Measurements from ENCODE around the gene SYAP1. TPM values are rescaled to one million over a fixed set of nuclear protein-coding genes. Genes with fewer than 3 reads are reported as not detected.

The SYAP1 gene
- total and polyA plus RNA-seq, 9 of the 15 experiments (the other 6 are each of a cell fraction or from before 2014, with no cell fraction given), result 5.7 to 35.3 (median 27.6) TPM

- TF ChIP-seq ZBTB26 (CRISPR knock-in tag; IDR thresholded peaks at IDR 0.05) (no peak), DMBX1 (CRISPR knock-in tag; IDR thresholded peaks at IDR 0.05; ENCODE audit: borderline replicate concordance) (no peak), KLF1 (tag; IDR thresholded peaks at IDR 0.05) (no peak), TAF15 (IDR thresholded peaks at IDR 0.05; ENCODE audit: low read depth, low read length) (no peak), NRF1 (conservative IDR thresholded peaks at IDR 0.05 in 1 of 2, IDR thresholded peaks at IDR 0.05 in 1 of 2) (peak; percentile 86 to 89), JUNB (CRISPR knock-in tag; conservative IDR thresholded peaks at IDR 0.05) (no peak), ZNF740 (CRISPR knock-in tag; IDR thresholded peaks at IDR 0.05) (no peak; the same call in none of the 2 replicates), ZNF740 (tag; IDR thresholded peaks at IDR 0.05) (peak in 1 of 2 experiments; percentile 74; a peak in 1 of 4 replicates), TFAP4 (CRISPR knock-in tag; IDR thresholded peaks at IDR 0.05; ENCODE audit: borderline replicate concordance) (peak; percentile 77), ETS1 (conservative IDR thresholded peaks at IDR 0.05; ENCODE audit: control insufficient read depth, low read depth, low read length) (no peak), ATF3 (IDR thresholded peaks at IDR 0.05) (peak; percentile 94), ATF3 (CRISPR knock-in tag; conservative IDR thresholded peaks at IDR 0.05) (no peak; the same call in 1 of the 2 replicates), NCOA4 (IDR thresholded peaks at IDR 0.05; ENCODE audit: partially characterized antibody) (no peak), RAD51 (IDR thresholded peaks at IDR 0.05; ENCODE audit: borderline replicate concordance, low read depth) (no peak), ASH1L (IDR thresholded peaks at IDR 0.05; ENCODE audit: borderline replicate concordance, low read depth, partially characterized antibody) (no peak), RBM34 (IDR thresholded peaks at IDR 0.05; ENCODE audit: borderline replicate concordance, insufficient read depth, low read length) (no peak), ZNF830 (CRISPR knock-in tag; IDR thresholded peaks at IDR 0.05) (no peak), FOXJ2 (tag; IDR thresholded peaks at IDR 0.05) (no peak), ZNF174 (CRISPR knock-in tag; IDR thresholded peaks at IDR 0.05) (no peak), ZNF165 (CRISPR knock-in tag; IDR thresholded peaks at IDR 0.05; ENCODE audit: borderline replicate concordance) (no peak), SNAPC5 (CRISPR knock-in tag; IDR thresholded peaks at IDR 0.05) (no peak), ZNF780A (CRISPR knock-in tag; IDR thresholded peaks at IDR 0.05) (no peak)
These were observed at the start of gene SYAP1 (continued) for GRCh38 chrX:16719334-16720084.

All from K562 (cell line).